ENCODE data around the gene APBB2.

Gene APBB2

DNA sequence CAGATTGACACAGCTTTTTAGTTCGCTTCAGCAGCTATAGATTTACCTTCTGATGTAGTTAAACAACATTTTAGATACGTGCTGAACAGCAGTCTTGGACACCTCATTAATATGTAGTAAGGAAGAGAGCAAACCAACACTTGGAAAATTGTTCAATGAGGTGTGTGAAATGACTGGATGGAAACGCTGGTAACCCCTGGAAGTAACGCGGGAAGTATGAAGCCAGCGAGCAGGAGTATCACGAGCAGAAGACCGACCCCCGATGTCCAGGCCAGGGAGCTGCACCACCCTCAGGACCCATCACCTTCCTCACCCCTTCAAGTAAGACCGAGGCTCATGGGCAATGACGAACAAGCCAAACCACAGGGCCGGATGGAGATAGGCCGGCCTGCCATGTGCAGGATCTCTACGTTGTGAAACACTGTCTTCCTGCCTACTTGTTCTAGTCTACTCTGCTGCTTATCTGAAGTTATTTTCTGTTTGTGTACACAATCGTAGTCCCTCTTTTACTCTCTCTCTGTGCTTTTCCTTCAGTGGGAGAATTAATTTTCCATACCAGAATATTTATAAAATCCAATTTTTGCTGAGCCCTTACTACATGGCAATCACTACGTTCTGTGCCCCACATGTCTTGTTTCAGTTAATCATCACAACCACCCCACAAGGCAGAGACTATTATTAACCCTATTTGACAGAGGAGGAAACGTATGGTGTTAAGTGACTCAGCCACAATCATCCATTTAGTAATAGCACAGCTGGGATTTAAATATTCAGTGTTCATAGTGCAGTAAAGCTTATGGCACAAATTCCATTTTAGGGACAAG is 221.7 kb downstream of the APBB2 start:
- TF ChIP-seq, protein P1, sequence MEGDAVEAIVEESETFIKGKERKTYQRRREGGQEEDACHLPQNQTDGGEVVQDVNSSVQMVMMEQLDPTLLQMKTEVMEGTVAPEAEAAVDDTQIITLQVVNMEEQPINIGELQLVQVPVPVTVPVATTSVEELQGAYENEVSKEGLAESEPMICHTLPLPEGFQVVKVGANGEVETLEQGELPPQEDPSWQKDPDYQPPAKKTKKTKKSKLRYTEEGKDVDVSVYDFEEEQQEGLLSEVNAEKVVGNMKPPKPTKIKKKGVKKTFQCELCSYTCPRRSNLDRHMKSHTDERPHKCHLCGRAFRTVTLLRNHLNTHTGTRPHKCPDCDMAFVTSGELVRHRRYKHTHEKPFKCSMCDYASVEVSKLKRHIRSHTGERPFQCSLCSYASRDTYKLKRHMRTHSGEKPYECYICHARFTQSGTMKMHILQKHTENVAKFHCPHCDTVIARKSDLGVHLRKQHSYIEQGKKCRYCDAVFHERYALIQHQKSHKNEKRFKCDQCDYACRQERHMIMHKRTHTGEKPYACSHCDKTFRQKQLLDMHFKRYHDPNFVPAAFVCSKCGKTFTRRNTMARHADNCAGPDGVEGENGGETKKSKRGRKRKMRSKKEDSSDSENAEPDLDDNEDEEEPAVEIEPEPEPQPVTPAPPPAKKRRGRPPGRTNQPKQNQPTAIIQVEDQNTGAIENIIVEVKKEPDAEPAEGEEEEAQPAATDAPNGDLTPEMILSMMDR (conservative IDR thresholded peaks at IDR 0.05): no peak
- no peak overlapping the region for H3K27ac ChIP-seq

- no peak overlapping the region for H3K27ac ChIP-seq
- TF ChIP-seq, protein P1 (conservative IDR thresholded peaks at IDR 0.05): no peak
These were observed 222.4 kb downstream of the APBB2 start for GRCh38 chr4:40991908-40992307.

- H3K27ac ChIP-seq: no peak overlapping the region
- TF ChIP-seq, protein P1 (conservative IDR thresholded peaks at IDR 0.05): no peak
These were observed 223.5 kb downstream of the APBB2 start for GRCh38 chr4:40990899-40991265.

DNA sequence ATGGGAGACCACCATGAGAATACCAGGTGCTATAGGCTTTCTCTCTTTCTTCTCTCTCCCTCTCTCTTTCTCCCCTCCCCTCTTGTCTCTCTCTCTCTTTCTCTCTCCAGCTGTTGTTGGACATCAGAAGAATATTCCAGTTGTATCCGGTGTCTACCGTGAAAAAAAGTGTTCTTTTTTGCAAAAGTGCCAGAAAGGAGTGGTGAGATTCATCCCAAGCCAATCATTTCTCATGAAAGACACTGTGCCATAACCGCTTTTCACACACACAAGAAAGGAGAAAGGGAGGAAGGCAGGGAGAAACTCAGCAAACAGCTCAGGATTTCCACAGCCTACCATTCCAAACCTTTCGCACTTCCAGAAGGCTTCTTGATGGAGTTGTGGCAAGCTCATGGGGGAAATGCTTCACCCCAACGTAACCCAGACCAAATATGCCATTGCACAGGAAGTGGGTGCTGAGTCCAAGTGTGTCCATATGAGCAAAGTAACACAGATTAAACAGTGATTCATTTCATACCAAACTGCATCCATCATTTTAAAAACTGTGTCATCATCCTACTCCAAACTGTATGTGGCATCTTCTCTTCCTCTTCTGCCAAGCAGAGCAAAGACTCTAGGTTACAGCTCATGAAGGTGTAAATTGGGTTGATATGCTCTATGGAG is 224.0 kb downstream of the APBB2 start:
- TF ChIP-seq, protein P1 (conservative IDR thresholded peaks at IDR 0.05): no peak
- H3K27ac ChIP-seq: no peak overlapping the region

GRCh38 chr4:40987151-40987550 is 227.2 kb downstream of the APBB2 start:
- H3K27ac ChIP-seq: no peak overlapping the region
- TF ChIP-seq, protein P1 (conservative IDR thresholded peaks at IDR 0.05): no peak

GRCh38 chr4:40986375-40986774 is 228.0 kb downstream of the APBB2 start:
- H3K27ac ChIP-seq: no peak overlapping the region
- TF ChIP-seq, protein P1 (conservative IDR thresholded peaks at IDR 0.05): no peak

DNA sequence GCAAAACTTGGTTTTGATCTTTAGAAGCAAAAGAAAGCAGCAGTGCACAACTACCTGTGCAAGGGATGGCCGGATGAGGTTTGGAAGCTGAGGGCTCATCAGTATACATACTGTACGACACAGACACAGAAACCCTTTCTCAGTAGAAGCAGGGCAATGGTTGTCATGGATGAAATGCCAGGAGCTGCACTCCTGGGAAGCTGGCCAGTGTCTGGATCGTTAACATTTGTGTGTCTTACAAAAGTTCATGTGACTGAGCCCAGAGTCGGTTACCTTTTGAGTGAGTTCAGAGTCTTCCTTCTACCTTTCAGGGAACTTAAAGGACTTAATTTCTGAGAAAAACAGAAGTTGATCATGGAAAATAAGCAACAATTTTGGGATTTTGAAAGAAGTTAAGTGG is 230.3 kb downstream of the APBB2 start:
- TF ChIP-seq, protein P1 (conservative IDR thresholded peaks at IDR 0.05): no peak
- H3K27ac ChIP-seq: peak overlapping the region; percentile 66

All from VCaP (cell line).